ENCODE measurements around the gene TAS2R41.
"Not testable (repeated sequence)": the region's sequence is repeated elsewhere in the genome, so short reads cannot be mapped to it uniquely, and the experiment has no call there.

TAS2R41 gene

GRCh38 chr7:143516981-143517380 is 39.3 kb downstream of the TAS2R41 start:
- DNase-seq (ENCODE audit: low read depth, low spot score): no peak

DNA sequence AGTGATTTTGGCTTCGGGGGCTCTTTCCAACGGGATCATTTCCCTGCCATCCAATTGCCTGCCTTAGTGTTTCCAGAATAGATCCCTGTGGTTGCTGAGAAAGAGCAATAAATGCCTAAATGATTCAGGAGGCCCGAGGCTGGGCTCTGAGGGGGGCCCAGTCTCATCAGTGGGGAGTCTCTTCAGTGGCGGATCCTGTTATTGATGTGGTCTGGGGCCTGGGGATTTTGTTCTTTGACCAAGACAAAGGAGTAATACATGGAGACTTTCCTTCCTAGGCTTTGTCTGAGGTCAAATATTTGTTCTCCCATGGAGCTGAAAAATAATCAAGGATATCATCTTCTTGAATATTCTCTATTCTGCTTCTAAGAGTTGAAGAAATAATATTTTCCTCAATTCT is 40.8 kb downstream of the TAS2R41 start:
- no peak for DNase-seq (ENCODE audit: low read depth, low spot score)

DNA sequence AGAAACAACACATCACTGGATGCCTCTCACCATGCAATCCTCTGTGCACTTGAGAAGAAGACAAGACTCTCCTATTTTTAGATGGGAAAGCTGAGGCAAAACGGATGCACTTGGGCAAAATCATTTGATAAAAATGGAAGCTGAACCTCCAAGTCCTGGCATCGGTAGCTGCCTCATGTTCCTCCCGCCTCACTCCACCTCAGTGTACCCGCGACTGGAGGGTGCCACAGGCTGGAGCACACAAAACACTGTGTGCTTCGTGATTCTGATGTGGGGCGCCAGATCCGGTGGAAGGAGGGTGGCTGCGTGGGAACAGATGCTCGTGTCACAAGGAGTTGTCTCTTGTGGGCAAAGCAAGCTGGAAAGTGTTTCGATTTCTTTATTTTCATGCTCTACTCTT is 41.3 kb downstream of the TAS2R41 start:
- DNase-seq (ENCODE audit: low read depth, low spot score): no peak

- no peak for DNase-seq (ENCODE audit: low read depth, low spot score)
Observed at GRCh38 chr7:143519411-143520131, 41.9 kb downstream of the TAS2R41 start.

DNA sequence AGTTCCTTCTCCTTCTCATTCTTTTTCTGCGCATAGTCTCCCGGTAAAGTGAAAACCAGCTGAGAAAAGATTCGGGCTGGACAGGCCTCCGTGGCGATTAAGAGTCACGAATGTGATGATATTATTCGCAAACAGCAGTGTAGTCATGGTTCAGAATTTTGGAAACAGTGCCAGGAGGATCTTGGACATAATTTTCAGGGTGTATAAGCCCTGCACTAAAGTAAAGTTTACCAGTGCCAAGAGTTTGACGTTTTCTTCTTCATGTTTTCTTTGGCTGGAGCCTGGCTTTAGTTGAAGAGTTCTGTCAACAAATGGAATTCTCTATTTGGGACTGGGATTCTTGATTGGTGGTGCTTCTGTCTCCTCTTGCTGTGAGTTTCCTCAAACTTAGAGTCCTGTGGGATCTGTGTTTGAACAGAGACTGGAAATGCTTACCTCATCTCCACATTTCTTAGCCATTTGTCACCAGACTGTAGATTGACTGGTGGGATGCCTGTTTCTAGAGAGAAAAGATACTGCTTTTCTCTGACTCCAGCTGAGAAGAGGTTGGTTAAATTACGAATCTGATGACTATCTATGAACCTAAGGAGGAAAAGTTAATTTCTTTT is 44.7 kb downstream of the TAS2R41 start:
- DNase-seq (ENCODE audit: low read depth, low spot score): not testable (repeated sequence)

Data from activated naive CD8-positive, alpha-beta T cell treated with anti-CD3 and anti-CD28 coated beads, Interleukin-2, amount 50 U/mL, for 16 hours (primary cell).